ENCODE data around the gene THEMIS2. TPM values are rescaled to one million over a fixed set of nuclear protein-coding genes. Genes with fewer than 3 reads are reported as not detected.

Gene THEMIS2
- total and polyA plus RNA-seq, 9 of the 15 experiments (the other 6 are each of a cell fraction or from before 2014, with no cell fraction given): 2.3 to 12.7 (median 8.0) TPM

DNA sequence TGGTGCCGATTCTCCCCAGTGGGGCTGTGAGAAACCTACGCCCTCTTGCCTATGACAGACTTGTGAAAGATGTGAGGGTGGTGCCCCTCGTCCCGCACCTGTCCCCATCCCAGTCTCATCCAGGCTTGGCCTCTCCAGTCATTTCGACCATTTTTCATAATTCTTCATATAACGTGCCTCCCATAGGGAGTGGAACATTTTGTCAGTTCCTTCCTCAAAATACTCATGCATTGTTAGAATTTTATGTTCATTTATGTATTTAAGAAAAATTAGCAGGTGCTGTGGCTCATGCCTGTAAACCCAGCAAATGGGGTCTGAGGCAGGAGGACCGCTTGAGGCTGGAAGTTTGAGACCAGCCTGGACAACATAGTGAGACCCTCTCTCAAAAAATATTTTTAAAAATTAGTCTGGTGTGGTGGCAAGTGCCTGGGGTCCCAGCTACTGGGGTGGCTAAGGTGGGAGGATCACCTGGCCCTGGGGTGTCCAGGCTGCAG is 42.8 kb downstream of the THEMIS2 start:
- ATAC-seq: no peak; the same call in 2 of the 3 replicates
- peak overlapping the region; percentile 90 for H3K27ac ChIP-seq (ENCODE audit: extremely low read depth, low read depth, low read length)
- TF ChIP-seq RBBP5 (IDR thresholded peaks at IDR 0.05; ENCODE audit: borderline replicate concordance, insufficient read depth, low read length, poor library complexity, severe bottlenecking) (no peak), MIER1 (IDR thresholded peaks at IDR 0.05; ENCODE audit: low read depth) (0 out of 2 replicates have a peak, but pooled peaks have one; percentile 23), NFRKB (IDR thresholded peaks at IDR 0.05; ENCODE audit: low read depth) (no peak), FOXO4 (CRISPR knock-in tag; IDR thresholded peaks at IDR 0.05) (no peak), ZNF444 (CRISPR knock-in tag; IDR thresholded peaks at IDR 0.05) (no peak), NUFIP1 (IDR thresholded peaks at IDR 0.05; ENCODE audit: partially characterized antibody) (no peak), CBFA2T3 (IDR thresholded peaks at IDR 0.05) (no peak), ZNF830 (CRISPR knock-in tag; IDR thresholded peaks at IDR 0.05) (no peak), HNRNPK (IDR thresholded peaks at IDR 0.05; ENCODE audit: low read depth, low read length, poor library complexity, severe bottlenecking) (no peak)
- TF ChIP-seq, protein P1, sequence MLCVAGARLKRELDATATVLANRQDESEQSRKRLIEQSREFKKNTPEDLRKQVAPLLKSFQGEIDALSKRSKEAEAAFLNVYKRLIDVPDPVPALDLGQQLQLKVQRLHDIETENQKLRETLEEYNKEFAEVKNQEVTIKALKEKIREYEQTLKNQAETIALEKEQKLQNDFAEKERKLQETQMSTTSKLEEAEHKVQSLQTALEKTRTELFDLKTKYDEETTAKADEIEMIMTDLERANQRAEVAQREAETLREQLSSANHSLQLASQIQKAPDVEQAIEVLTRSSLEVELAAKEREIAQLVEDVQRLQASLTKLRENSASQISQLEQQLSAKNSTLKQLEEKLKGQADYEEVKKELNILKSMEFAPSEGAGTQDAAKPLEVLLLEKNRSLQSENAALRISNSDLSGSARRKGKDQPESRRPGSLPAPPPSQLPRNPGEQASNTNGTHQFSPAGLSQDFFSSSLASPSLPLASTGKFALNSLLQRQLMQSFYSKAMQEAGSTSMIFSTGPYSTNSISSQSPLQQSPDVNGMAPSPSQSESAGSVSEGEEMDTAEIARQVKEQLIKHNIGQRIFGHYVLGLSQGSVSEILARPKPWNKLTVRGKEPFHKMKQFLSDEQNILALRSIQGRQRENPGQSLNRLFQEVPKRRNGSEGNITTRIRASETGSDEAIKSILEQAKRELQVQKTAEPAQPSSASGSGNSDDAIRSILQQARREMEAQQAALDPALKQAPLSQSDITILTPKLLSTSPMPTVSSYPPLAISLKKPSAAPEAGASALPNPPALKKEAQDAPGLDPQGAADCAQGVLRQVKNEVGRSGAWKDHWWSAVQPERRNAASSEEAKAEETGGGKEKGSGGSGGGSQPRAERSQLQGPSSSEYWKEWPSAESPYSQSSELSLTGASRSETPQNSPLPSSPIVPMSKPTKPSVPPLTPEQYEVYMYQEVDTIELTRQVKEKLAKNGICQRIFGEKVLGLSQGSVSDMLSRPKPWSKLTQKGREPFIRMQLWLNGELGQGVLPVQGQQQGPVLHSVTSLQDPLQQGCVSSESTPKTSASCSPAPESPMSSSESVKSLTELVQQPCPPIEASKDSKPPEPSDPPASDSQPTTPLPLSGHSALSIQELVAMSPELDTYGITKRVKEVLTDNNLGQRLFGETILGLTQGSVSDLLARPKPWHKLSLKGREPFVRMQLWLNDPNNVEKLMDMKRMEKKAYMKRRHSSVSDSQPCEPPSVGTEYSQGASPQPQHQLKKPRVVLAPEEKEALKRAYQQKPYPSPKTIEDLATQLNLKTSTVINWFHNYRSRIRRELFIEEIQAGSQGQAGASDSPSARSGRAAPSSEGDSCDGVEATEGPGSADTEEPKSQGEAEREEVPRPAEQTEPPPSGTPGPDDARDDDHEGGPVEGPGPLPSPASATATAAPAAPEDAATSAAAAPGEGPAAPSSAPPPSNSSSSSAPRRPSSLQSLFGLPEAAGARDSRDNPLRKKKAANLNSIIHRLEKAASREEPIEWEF (CRISPR knock-in tag; IDR thresholded peaks at IDR 0.05): peak; percentile 25; the same call in 1 of the 2 replicates
- TF ChIP-seq, protein P2, sequence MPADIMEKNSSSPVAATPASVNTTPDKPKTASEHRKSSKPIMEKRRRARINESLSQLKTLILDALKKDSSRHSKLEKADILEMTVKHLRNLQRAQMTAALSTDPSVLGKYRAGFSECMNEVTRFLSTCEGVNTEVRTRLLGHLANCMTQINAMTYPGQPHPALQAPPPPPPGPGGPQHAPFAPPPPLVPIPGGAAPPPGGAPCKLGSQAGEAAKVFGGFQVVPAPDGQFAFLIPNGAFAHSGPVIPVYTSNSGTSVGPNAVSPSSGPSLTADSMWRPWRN (IDR thresholded peaks at IDR 0.05; ENCODE audit: low read depth): no peak
- TF ChIP-seq, protein P3, sequence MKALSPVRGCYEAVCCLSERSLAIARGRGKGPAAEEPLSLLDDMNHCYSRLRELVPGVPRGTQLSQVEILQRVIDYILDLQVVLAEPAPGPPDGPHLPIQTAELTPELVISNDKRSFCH (CRISPR knock-in tag; IDR thresholded peaks at IDR 0.05): no peak
- TF ChIP-seq, protein P3 (tag; IDR thresholded peaks at IDR 0.05): peak; percentile 54; the same call in 1 of the 2 replicates
- TF ChIP-seq, protein P4, sequence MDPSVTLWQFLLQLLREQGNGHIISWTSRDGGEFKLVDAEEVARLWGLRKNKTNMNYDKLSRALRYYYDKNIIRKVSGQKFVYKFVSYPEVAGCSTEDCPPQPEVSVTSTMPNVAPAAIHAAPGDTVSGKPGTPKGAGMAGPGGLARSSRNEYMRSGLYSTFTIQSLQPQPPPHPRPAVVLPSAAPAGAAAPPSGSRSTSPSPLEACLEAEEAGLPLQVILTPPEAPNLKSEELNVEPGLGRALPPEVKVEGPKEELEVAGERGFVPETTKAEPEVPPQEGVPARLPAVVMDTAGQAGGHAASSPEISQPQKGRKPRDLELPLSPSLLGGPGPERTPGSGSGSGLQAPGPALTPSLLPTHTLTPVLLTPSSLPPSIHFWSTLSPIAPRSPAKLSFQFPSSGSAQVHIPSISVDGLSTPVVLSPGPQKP (CRISPR knock-in tag; IDR thresholded peaks at IDR 0.05): no peak

More for the DNA sequence above, 42.8 kb downstream of the THEMIS2 start:
- H3K9me3 ChIP-seq (replicated peaks; ENCODE audit: control insufficient read depth, insufficient read depth, low read depth, low read length): peaks cover 3% of the 10 kb centered on the region; the same call in 1 of the 2 replicates
- WGBS (ENCODE audit: insufficient coverage, low coverage, missing lambda C conversion rate): 74% methylated on average over 7 of the region's 7 CpGs
- H3K4me1 ChIP-seq (replicated peaks in 1 of 2; ENCODE audit: control insufficient read depth in 2 of 2, insufficient read depth in 2 of 2, low read length in 2 of 2): peaks cover 10 to 13% of the 10 kb centered on the region in 2 experiments; a peak in 4 of 5 replicates
- BruUV-seq (replicated peaks): no TSS peak
- peak overlapping the region in 1 of 2 experiments; percentile 94; a peak in 1 of 4 replicates for H3K9ac ChIP-seq (ENCODE audit: insufficient read depth in 1 of 2, low read depth in 2 of 2, low read length in 2 of 2)
- POLR2A ChIA-PET: no interaction called here
- CTCF ChIA-PET (ENCODE audit: low intra/inter-chr PET ratio): no interaction called here
- H3K27me3 ChIP-seq (ENCODE audit: control insufficient read depth in 2 of 2, insufficient read depth in 2 of 2, low read length in 2 of 2): no peaks in the 10 kb centered on the region
- H3K79me2 ChIP-seq (ENCODE audit: control insufficient read depth, insufficient read depth, low read length): peaks cover 37% of the 10 kb centered on the region
- intact Hi-C loops (cut with micrococcal nuclease) (no loop called here), in situ Hi-C loops (cut with MboI) (no loop called here)
- H3K4me2 ChIP-seq (ENCODE audit: insufficient read depth, low read length): peak overlapping the region; percentile 81
- FAIRE-seq (no peak), DNase-seq (ENCODE audit: extremely low read depth in 1 of 4, low spot score in 3 of 4) (no peak)
- no peaks in the 10 kb centered on the region for H4K20me1 ChIP-seq (replicated peaks; ENCODE audit: control insufficient read depth, insufficient read depth, low read length)
- peaks cover 2% of the 10 kb centered on the region for H3K9me1 ChIP-seq (ENCODE audit: control insufficient read depth, insufficient read depth, low read length)
- no peak overlapping the region for H3K4me3 ChIP-seq
- peaks cover 30% of the 10 kb centered on the region for H3K36me3 ChIP-seq (ENCODE audit: control insufficient read depth, insufficient read depth, low read length)
- H2AFZ ChIP-seq (ENCODE audit: low read depth, low read length): peak overlapping the region; percentile 98
